Mucosa of rectum (tissue), 2 donors: ENCODE data around the gene ENO2.

Experiments
- H3K27ac ChIP-seq, 2 donors: one replicate each; pipeline ENCODE4 v1.7.0; 2013; ENCODE audit warnings: inconsistent platforms in 2 of 2, low read depth in 2 of 2, low read length in 2 of 2
- H3K27me3 ChIP-seq, 2 donors: one replicate each; pipeline ENCODE4 v1.7.0; 2013; ENCODE audit warnings: low read length in 2 of 2; ENCODE audit not compliant: control insufficient read depth in 2 of 2, insufficient read depth in 2 of 2
- H3K36me3 ChIP-seq, 2 donors: one replicate each; pipeline ENCODE4 v1.7.0; 2013; ENCODE audit warnings: low read length in 2 of 2; ENCODE audit not compliant: control insufficient read depth in 2 of 2, insufficient read depth in 2 of 2
- H3K4me1 ChIP-seq, 2 donors: one replicate each; pipeline ENCODE4 v1.7.0; 2013; ENCODE audit warnings: low read length in 2 of 2, mild to moderate bottlenecking in 1 of 2; ENCODE audit not compliant: control insufficient read depth in 2 of 2, insufficient read depth in 2 of 2
- H3K4me3 ChIP-seq, 2 donors: one replicate each; pipeline ENCODE4 v1.7.0; 2013; ENCODE audit warnings: low read length in 2 of 2
- H3K9ac ChIP-seq, 2 donors: one replicate each; pipeline ENCODE4 v1.7.0; 2013; ENCODE audit warnings: low read length in 2 of 2, low read depth in 1 of 2, mild to moderate bottlenecking in 1 of 2
- H3K9me3 ChIP-seq, 2 donors: one replicate each; pipeline ENCODE4 v1.7.0; 2013; ENCODE audit warnings: low read length in 2 of 2; ENCODE audit not compliant: control insufficient read depth in 2 of 2
- donor health status: healthy.
- donor health status: Normal muscosa, but diverticular disease.

Gene ENO2

DNA sequence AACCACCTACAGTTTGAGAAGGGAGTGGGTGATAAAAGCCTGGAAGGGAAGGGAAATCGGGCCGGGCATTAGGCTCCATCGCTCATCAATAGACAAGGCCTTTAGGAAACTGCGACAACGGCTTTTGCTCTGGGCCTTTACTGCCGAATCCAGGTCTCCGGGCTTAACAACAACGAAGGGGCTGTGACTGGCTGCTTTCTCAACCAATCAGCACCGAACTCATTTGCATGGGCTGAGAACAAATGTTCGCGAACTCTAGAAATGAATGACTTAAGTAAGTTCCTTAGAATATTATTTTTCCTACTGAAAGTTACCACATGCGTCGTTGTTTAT, 29.0 kb downstream of the ENO2 start:
- peak overlapping the region; percentile 88 to 91 for H3K4me3 ChIP-seq

GRCh38 chr12:6943722-6944380, 29.5 kb downstream of the ENO2 start, which contains the start of the genes C12orf57 and RNU7-1:
Gene C12orf57, plus strand, starts transcription at chr12:6944022. Its CDS starts 100 bp downstream, at chr12:6944122.
Gene RNU7-1, plus strand, starts transcription at chr12:6943816.
- H3K4me3 ChIP-seq = peak within 1 kb of the TSS; percentile 88 to 91
- peaks cover 37 to 38% of the 10 kb centered on the region in 2 donors for H3K4me1 ChIP-seq
- H3K27me3 ChIP-seq = no peaks in the 10 kb centered on the region
- peaks cover 10 to 14% of the 10 kb centered on the region in 2 donors for H3K36me3 ChIP-seq
- H3K27ac ChIP-seq = peak within 1 kb of the TSS; percentile 98 to 100
- peak within 1 kb of the TSS; percentile 96 to 97 for H3K9ac ChIP-seq
- H3K9me3 ChIP-seq = no peaks in the 10 kb centered on the region

More for the DNA sequence above, 29.0 kb downstream of the ENO2 start:
- Histone ChIP-seq H3K4me1 (peaks cover 39 to 40% of the 10 kb centered on the region in 2 donors), H3K9me3 (no peaks in the 10 kb centered on the region), H3K27me3 (no peaks in the 10 kb centered on the region), H3K36me3 (peaks cover 10 to 14% of the 10 kb centered on the region in 2 donors), H3K27ac (peak overlapping the region; percentile 98 to 100), H3K9ac (peak overlapping the region; percentile 96 to 97)

DNA sequence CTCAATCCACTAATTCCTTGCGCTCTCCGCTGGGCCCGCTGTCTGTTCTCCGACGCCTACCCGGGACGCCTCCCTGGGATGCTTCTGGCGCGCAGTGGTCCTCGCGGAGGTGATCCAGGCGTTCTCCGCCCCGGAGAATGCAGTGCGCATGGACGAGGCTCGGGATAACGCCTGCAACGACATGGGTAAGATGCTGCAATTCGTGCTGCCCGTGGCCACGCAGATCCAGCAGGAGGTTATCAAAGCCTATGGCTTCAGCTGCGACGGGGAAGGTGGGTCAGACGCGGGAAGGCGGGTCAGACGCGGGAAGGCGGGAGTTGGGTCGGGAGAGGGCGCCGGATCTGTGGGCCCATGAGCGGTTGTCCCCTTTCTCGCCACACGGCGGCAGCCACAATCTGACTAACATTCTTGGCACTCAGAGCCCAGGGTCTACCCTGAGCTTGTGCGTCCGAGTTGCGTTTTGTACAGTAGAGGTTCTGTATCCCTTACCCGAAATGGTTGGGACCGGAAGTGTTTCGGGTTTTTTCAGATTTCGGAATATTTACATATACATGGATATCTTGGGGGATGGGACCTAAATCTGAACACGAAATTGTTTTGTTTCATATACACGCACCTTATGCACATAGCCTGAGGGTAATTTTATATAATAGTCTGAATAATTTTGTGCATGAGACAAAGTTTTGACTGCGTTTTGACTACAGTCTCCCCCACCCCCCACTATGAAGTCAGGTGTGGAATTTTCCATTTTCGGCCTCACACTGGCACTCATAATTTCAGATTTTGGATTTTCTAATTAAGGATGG, 30.2 kb downstream of the ENO2 start:
- Histone ChIP-seq H3K27me3 (no peaks in the 10 kb centered on the region), H3K4me1 (peaks cover 41 to 44% of the 10 kb centered on the region in 2 donors), H3K9me3 (no peaks in the 10 kb centered on the region), H3K36me3 (peaks cover 10 to 14% of the 10 kb centered on the region in 2 donors), H3K9ac (peak overlapping the region; percentile 96 to 97), H3K27ac (peak overlapping the region; percentile 98 to 100), H3K4me3 (peak overlapping the region; percentile 88 to 91)

DNA sequence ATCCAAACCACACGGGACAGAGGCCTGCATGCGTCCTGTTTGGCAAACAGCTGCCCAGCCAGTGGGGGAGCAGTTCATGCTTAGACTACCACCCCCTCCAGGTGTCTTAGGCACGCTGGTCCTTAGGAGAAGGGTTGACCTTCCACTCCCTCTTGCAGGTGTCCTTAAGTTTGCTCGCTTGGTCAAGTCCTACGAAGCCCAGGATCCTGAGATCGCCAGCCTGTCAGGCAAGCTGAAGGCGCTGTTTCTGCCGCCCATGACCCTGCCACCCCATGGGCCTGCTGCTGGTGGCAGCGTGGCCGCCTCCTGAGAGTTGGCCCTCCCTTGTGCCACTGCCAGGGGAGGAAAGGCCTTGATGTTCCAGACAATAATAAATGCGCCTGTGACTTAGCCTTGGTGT, 31.2 kb downstream of the ENO2 start:
- Histone ChIP-seq H3K9ac (peak overlapping the region; percentile 63 to 96), H3K4me1 (peaks cover 45 to 49% of the 10 kb centered on the region in 2 donors), H3K27me3 (no peaks in the 10 kb centered on the region), H3K4me3 (peak overlapping the region; percentile 58 to 80), H3K9me3 (no peaks in the 10 kb centered on the region), H3K27ac (peak overlapping the region; percentile 98 to 100), H3K36me3 (peaks cover 9 to 10% of the 10 kb centered on the region in 2 donors)

- Histone ChIP-seq H3K4me3 (peak overlapping the region; percentile 77 to 80), H3K4me1 (peaks cover 49 to 52% of the 10 kb centered on the region in 2 donors), H3K9ac (peak overlapping the region; percentile 63 to 96)
Observed at GRCh38 chr12:6946033-6946919, 31.9 kb downstream of the ENO2 start.

GRCh38 chr12:6946920-6947374, 32.6 kb downstream of the ENO2 start:
- H3K9ac ChIP-seq = peak overlapping the region; percentile 63 to 96
- peak overlapping the region; percentile 77 to 80 for H3K4me3 ChIP-seq
- H3K27ac ChIP-seq = peak overlapping the region; percentile 98 to 100
- H3K36me3 ChIP-seq = no peaks in the 10 kb centered on the region
- H3K9me3 ChIP-seq = no peaks in the 10 kb centered on the region
- no peaks in the 10 kb centered on the region for H3K27me3 ChIP-seq
- peaks cover 49 to 52% of the 10 kb centered on the region in 2 donors for H3K4me1 ChIP-seq

More at GRCh38 chr12:6946033-6946919, 31.9 kb downstream of the ENO2 start:
- Histone ChIP-seq H3K27me3 (no peaks in the 10 kb centered on the region), H3K36me3 (peaks cover 4 to 6% of the 10 kb centered on the region in 2 donors), H3K27ac (peak overlapping the region; percentile 98 to 100), H3K9me3 (no peaks in the 10 kb centered on the region)

DNA sequence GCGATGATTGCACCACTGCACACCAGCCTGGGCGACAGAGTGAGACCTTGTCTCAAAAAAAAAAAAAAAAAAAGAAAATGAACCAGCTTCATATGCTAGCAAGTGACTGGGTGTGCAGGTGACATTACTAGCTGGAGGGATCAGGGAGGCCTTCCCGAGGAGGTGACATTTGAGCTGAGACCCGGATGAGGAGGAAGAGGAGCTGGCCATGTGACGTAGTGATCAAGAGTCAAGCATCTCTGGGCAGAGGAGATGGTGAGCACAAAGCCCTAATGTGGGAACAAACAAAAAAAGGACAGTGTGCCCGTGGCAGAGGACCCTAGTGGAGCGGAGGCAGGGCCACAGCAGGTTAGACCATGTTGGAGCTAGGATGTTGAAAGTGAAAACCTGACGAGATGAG, 33.2 kb downstream of the ENO2 start:
- Histone ChIP-seq H3K9ac (peak overlapping the region in 1 of 2 donors; percentile 63), H3K9me3 (no peaks in the 10 kb centered on the region), H3K27ac (no peak overlapping the region), H3K4me1 (peaks cover 49 to 52% of the 10 kb centered on the region in 2 donors), H3K4me3 (no peak overlapping the region), H3K36me3 (peaks cover 0 to 6% of the 10 kb centered on the region in 2 donors), H3K27me3 (no peaks in the 10 kb centered on the region)

DNA sequence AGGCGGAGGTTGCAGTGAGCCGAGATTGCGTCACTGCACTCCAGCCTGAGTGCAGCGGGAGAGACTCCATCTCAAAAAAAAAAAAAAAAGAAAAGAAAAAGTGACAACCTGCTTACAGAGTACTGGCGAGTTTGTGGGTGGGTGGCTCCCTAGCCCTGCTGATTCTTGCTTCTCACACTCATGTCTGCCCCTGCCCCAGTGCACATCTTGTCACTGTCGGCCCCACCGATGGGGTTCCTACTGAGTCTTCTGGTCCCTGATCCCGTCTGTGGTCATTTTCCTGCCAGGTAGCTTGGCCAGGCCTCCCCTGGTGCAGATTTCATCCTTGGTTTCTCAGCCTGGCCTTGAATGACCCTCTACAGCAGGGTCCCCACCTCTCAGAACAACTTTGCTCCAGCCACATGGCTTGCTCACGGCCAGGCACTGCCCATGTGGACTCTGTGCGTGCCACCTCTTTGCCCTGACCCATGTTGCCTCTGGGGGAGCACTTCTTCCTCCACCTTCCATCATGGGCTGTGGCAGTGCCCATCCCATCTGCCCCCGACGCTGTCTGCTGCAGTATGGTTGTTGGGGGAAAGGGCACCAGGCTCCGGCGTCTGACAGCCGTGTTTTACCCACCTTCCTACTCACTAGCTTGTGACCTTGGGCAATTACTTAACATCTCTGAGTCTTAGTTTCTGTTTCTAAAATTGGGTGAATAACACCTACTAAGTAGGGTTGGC, 34.7 kb downstream of the ENO2 start:
- H3K4me1 ChIP-seq = peaks cover 41 to 47% of the 10 kb centered on the region in 2 donors
- no peaks in the 10 kb centered on the region for H3K27me3 ChIP-seq
- peak overlapping the region in 1 of 2 donors; percentile 63 for H3K9ac ChIP-seq
- no peak overlapping the region for H3K4me3 ChIP-seq
- H3K27ac ChIP-seq = peak overlapping the region; percentile 24 to 77
- H3K9me3 ChIP-seq = no peaks in the 10 kb centered on the region
- H3K36me3 ChIP-seq = peaks cover 0 to 8% of the 10 kb centered on the region in 2 donors

- peak overlapping the region in 1 of 2 donors; percentile 76 for H3K4me3 ChIP-seq
- peak overlapping the region in 1 of 2 donors; percentile 72 for H3K9ac ChIP-seq
- no peaks in the 10 kb centered on the region for H3K27me3 ChIP-seq
- H3K27ac ChIP-seq = peak overlapping the region; percentile 14 to 91
- H3K36me3 ChIP-seq = peaks cover 2 to 15% of the 10 kb centered on the region in 2 donors
- peaks cover 35 to 46% of the 10 kb centered on the region in 2 donors for H3K4me1 ChIP-seq
- no peaks in the 10 kb centered on the region for H3K9me3 ChIP-seq
Observed at GRCh38 chr12:6950401-6950801, 36.0 kb downstream of the ENO2 start.
